DMS 273 (cell line): ENCODE results near the gene PRSS8.

Experiments
- DNase-seq: peaks from one replicate; lab custom pipeline; 2025; ENCODE audit not compliant: unreplicated experiment; lab: John Stamatoyannopoulos, UW

The PRSS8 gene

GRCh38 chr16:31130336-31130891 is 5.1 kb downstream of the PRSS8 start:
- no peak for DNase-seq

DNA sequence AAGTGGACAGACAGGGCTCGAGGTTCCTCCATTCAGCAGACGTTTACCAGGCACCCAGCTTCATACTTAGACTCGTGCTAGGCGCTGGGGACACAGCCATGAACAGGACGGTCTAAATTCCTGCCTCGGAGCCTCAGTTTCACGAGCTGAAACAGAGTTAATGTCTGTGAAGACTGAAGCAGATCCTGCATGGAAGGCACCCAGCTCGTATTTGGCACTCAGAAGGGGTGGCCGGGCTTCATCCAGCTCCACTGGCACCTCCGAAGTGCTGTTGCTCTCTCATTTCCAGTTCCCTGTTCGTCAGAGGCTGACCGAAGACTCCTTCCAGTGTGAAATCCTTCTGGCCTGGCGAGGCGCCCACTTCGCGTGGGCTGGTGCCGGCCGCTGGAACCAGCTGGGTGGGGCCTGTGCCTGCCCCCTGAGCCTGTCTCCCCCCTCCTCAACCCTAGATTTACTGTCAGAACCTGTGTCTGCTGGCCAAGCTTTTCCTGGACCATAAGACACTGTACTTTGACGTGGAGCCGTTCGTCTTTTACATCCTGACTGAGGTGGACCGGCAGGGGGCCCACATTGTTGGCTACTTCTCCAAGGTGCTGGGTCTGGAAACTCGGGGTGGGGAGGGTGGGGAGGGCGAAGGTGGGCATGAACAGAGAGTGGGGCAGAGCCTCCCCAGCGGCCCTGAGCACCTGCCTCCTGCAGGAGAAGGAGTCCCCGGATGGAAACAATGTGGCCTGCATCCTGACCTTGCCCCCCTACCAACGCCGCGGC is 5.8 kb downstream of the PRSS8 start:
- DNase-seq, result no peak

DNA sequence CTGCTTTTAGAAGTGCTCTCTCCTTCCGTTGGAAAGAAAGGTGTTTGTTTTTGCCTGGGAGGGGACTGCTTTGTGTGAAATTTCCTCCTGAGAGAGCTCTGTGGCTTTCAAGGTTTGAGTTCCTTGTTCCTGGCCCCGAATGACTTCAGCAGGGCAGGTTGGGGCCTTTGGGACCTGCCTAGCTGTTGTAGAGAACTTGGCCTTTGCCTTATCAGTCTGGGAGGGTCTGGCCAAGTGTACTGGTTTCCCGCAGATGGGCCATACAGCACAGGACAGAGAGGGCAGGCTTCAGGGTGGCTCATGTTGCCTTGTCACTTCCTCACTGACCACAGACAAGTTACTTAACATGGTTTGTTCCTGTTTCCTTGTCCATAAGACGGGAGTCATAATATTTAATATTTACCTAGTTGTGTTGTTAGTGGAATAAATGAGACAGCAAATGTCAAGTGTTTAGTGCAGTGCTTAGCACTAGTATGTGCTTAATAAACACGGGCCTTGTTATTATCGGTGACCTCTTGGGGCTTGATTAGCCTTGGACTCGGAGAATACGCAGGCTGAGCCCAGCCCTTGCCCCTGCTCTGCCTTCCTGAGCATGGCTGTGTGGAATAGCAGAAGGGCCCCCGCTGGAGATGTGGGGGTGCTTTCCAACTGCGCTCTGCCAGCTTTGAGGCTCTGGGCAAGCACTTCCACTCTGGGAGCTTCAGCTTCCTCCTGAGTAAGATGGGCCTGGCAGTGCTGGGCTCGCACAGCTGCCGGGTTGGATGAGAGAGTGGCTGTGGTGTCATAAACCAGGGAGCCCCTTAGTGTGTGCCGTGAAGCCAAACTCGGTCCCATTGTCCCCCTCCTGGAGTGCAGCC is 6.6 kb downstream of the PRSS8 start:
- DNase-seq, result no peak

DNA sequence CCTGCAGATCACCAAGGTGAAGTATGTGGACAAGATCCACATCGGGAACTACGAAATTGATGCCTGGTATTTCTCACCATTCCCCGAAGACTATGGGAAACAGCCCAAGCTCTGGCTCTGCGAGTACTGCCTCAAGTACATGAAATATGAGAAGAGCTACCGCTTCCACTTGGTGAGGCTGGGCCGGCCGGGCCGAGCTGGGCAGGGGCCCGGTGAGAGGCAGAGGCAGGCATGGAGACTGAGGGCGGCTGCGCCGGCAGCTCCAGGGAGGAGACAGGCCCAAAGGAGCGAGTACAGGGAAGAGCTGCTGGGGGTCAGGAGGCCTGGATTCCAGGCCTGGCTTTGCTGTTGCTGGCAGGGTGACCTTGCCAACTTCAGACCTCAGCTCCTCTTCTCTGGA is 8.3 kb downstream of the PRSS8 start:
- DNase-seq, result no peak

DNA sequence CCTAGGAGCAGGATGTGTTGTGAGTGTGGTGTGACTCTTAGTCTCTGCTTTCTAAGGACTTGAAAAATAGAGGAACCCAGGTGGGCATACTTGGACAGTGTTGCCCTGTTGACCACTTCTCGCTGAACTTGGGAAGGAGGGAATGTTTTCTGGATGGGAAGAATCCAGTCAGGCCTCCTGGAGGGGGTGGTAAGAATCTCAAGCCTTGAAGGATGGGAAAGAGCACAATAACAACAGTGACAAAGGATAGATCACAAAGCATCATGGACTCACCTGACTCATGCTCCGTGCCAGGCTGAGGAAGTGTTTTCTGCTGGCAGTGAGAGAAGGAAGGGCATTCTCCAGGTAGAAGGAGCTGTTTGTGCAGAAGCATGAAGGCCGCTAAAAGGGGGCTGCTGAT is 9.7 kb downstream of the PRSS8 start:
- DNase-seq, result no peak

GRCh38 chr16:31120129-31120528 is 15.4 kb downstream of the PRSS8 start:
- DNase-seq, result no peak

DNA sequence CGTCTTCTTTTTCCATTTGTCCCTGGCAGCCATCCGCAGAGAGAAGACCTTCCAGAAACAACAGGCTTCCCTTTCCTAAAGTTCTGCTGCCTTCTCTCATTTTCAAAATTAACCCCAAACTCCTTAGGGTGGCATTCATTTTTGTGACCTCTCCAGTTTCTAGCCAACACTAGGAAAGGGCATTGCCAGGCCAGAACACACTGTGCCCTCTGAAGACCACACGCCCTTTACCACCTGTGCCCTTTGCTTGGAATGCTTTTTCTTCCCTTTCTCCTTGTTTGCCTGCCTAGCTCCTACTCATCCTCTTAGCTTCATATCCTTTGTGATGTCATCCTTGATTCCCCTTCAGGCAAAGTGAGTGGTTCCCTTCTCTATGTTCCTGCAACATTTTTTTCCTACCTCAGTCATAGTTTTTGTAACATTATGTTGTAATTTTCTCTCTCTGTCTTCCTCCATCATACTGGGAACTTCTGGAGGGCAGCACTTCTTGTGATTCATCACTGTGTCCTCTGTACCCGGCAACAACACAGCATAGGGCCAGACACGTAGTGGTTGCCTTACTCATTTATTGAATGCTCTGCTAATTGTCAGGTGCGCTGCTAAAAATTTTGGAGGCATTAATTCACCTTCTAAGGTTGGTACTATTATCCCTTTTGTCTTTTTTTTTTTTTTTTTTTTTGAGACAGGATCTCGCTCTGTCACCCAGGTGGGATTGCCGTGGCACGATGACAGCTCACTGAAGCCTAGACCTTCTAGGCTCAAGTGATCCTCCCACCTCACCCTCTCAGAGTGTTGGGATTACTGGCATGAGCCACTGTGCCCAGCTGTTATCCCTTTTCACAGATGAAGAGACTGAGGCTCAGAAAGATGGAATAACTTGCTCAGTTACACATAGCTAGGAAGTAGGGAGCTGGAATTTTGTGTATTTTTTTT is 17.0 kb downstream of the PRSS8 start:
- DNase-seq, result no peak

- peak; percentile 100 for DNase-seq
Observed at GRCh38 chr16:31117384-31118222, 17.9 kb downstream of the PRSS8 start, which contains the start of gene KAT8. Gene KAT8 (plus strand): TSS chr16:31117664. CDS start chr16:31117682, 18 bp downstream.

DNA sequence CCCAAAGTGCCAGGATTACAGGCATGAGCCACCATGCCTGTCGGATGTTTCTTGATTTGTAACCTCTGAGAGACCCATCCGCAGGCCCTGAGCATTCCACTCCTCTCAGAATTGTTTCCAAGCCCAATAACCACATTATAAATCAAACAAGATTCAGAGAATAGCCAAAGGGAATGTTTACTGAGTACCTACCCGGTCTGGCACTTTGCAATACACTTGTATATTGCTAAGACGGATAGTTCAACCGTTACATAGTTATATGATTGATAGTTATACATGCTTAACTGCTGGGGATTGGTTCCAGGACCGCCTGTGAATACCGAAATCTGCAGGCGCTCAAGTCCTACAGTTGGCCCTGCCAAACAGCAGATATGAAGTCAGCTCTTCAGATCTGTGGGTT is 21.1 kb downstream of the PRSS8 start:
- no peak for DNase-seq

DNA sequence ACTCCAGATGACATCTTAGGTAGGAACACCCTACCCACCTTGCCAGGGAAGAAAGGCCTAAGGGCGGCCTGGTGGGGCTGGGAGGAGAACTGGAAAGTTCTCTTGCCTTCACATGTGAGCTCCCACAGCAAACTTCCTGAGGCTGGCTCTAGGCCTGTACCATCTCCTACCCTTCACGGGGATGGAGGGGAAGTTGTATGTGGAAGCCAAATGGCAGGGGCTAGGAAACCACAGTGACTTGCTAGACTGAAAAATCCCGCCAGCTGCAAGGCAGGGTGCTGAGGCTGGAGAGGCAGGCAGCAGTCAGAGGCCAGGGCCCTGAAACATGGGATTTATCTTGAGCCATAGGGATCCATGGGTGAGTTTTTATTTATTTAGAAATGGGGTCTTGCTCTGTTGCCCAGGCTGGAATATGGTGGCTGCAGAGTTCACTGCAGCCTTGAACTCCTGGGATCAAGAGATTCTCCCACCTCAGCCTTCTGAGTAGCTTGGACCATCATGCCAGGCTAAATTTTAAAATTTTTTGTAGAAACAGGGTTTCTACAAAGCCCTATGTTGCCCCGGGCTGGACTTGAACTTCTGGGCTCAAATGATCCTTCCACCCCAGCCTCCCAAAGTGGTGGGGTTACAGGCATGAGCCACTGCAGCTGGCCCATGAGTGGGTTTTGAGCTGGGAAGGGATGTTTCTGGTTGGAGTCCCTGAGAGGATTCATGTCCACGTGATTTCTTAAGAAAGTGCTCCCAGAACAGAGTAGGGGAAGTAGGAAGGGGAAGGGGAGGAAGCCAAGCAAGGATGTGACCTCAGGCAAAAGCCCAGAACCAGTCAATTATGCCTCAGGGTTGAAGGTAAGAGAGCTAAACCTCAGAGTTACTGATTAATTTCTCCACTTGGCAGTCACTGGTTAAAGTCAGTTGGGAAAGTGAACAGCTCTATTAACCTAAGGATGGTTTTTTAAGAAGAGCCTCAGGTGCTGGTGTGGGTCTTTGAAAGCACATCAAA is 22.1 kb downstream of the PRSS8 start:
- DNase-seq, result no peak

GRCh38 chr16:31112711-31113110 is 22.8 kb downstream of the PRSS8 start:
- DNase-seq, result no peak

DNA sequence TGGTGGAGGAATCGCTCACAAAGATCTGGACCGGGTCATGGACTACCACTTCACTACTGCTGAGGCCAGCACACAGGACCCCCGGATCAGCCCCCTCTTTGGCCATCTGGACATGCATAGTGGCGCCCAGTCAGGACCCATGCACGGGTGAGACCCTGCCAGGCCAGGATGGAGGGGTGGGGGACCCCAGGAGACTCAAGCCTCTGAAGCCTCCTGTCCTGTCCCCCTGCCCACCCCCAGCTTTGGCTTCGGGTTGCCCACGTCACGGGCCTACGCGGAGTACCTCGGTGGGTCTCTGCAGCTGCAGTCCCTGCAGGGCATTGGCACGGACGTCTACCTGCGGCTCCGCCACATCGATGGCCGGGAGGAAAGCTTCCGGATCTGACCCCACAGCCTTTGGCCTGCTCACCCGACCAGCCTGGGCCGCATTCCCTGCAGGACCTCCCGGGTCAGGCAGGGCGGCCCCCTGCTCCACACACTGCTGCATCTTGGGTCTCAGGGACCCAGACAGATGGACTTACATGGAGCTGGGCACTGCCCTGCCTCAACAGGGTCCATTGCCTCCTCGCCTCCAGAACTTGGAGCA is 23.6 kb downstream of the PRSS8 start:
- DNase-seq, result no peak

DNA sequence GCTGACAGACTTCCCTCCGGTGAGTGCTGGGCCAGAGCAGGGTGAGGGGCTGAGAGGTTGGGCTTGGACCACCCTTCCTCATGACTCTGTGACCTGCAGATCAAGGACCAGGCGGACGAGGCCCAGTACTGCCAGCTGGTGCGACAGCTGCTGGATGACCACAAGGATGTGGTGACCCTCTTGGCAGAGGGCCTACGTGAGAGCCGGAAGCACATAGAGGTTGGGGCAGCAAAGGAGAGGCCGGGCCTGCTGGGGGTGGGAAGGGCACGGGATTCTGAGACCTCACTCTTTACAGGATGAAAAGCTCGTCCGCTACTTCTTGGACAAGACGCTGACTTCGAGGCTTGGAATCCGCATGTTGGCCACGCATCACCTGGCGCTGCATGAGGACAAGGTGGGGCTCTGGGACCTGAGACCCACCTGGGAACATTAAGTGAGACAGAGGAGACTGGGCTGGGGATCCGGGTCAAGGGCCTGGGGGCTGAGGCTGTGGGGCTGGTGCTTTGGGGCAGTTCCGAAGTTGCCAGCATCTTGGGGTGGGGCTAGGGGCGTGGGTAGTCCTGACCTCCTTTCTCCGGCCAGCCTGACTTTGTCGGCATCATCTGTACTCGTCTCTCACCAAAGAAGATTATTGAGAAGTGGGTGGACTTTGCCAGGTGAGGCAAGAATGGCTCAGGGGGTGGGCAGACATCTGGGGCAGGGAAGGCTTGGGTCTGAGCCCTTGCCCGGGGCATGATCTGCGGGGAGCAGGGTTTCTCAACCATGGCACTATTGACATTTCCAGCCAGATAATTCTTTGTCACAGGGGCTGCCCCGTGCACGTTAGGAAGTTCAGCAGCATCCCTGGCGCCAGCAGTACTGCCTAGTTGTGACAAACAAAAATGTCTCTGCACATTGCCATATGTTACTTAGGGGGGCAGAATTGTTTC is 25.2 kb downstream of the PRSS8 start:
- DNase-seq, result no peak

- DNase-seq, result no peak
Observed at GRCh38 chr16:31109622-31110021, 25.9 kb downstream of the PRSS8 start.

- no peak for DNase-seq
Observed at GRCh38 chr16:31108794-31109558, 26.6 kb downstream of the PRSS8 start.

DNA sequence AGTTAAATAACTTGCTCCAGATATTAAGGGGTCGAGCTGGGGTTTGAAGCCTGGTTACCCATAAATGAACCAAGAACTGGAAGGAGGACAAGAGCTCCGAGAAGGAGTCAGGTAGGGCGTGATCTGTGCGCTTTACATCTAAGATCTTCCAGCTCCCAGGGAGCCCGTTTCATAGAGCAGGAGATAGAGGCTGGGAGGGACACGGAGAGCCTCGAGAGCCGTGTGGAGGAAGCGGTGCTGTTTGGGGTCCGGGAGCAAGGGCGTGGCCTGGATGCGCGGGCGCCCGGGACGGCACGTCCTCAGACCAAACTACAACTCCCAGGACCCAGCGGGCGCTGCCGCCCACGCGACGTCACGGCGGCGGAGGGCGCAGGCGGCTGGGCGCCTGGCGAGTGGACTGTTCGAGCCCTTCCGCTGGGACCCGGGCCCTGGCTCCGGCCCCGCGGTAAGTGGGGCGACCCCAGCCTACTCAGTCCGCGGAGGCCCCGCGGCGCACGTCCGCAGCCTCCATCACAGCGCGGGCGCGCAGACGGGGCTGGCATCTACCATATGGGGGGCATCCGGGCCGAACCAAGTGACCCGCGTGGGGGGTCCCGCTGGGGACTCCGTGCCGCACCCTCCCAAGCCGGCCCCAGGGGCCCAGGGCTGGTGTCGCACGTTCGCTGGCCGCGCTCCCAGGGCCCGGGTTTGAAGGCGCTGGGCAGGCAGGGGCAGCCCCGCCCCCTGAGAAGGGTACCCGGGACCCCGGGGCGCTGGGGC is 27.3 kb downstream of the PRSS8 start, which contains the start of gene BCKDK:
TSS of gene BCKDK (plus strand) at position 352 of the 759 bp plus-strand sequence. CDS start 838 bp downstream, outside the sequence.
- peak; percentile 94 for DNase-seq
